ENCODE results near the gene DAGLA.

The DAGLA gene

GRCh38 chr11:61787928-61788491, 107.8 kb downstream of the DAGLA start:
- Histone ChIP-seq H3K36me3 (ENCODE audit: insufficient read depth) (peaks cover 6% of the 10 kb centered on the region; the same call in 1 of the 2 replicates), H4K20me1 (ENCODE audit: insufficient read depth) (no peaks in the 10 kb centered on the region), H3K27me3 (ENCODE audit: insufficient read depth, low read depth) (no peaks in the 10 kb centered on the region), H3K4me3 (IDR thresholded peaks at IDR 0.05; ENCODE audit: insufficient read depth, low read depth, low read length) (no peak overlapping the region), H3K4me1 (ENCODE audit: low read depth, poor library complexity, severe bottlenecking) (peaks cover 8% of the 10 kb centered on the region), H3K27ac (no peak overlapping the region), H3K9ac (no peak overlapping the region), H3K4me2 (no peak overlapping the region), H3K79me2 (ENCODE audit: insufficient read depth, low read depth) (peaks cover 29% of the 10 kb centered on the region), H2AFZ (ENCODE audit: low read depth) (no peak overlapping the region)
- peak; percentile 48 for TF ChIP-seq CTCF (conservative IDR thresholded peaks at IDR 0.05; ENCODE audit: low read depth, low read length)

- no peak for TF ChIP-seq CTCF (conservative IDR thresholded peaks at IDR 0.05; ENCODE audit: low read depth, low read length)
- Histone ChIP-seq H2AFZ (ENCODE audit: low read depth) (peak overlapping the region; percentile 74; the same call in 1 of the 2 replicates), H3K27me3 (ENCODE audit: insufficient read depth, low read depth) (no peaks in the 10 kb centered on the region), H3K4me3 (IDR thresholded peaks at IDR 0.05; ENCODE audit: insufficient read depth, low read depth, low read length) (no peak overlapping the region), H3K4me2 (peak overlapping the region; percentile 58), H4K20me1 (ENCODE audit: insufficient read depth) (no peaks in the 10 kb centered on the region), H3K4me1 (ENCODE audit: low read depth, poor library complexity, severe bottlenecking) (peaks cover 26% of the 10 kb centered on the region), H3K36me3 (ENCODE audit: insufficient read depth) (peaks cover 6% of the 10 kb centered on the region; the same call in 1 of the 2 replicates), H3K27ac (peak overlapping the region; percentile 79), H3K79me2 (ENCODE audit: insufficient read depth, low read depth) (peaks cover 61% of the 10 kb centered on the region), H3K9ac (peak overlapping the region; percentile 88)
Observed at GRCh38 chr11:61791737-61792309, 111.6 kb downstream of the DAGLA start.

- Histone ChIP-seq H3K36me3 (ENCODE audit: insufficient read depth) (peaks cover 6% of the 10 kb centered on the region; the same call in 1 of the 2 replicates), H3K9ac (peak within 1 kb of the TSS; percentile 88), H3K27me3 (ENCODE audit: insufficient read depth, low read depth) (no peaks in the 10 kb centered on the region), H3K4me1 (ENCODE audit: low read depth, poor library complexity, severe bottlenecking) (peaks cover 32% of the 10 kb centered on the region), H3K4me3 (IDR thresholded peaks at IDR 0.05; ENCODE audit: insufficient read depth, low read depth, low read length) (no peak within 1 kb of the TSS), H3K79me2 (ENCODE audit: insufficient read depth, low read depth) (peaks cover 64% of the 10 kb centered on the region), H3K27ac (peak within 1 kb of the TSS; percentile 79), H2AFZ (ENCODE audit: low read depth) (peak within 1 kb of the TSS; percentile 74), H4K20me1 (ENCODE audit: insufficient read depth) (peaks cover 2% of the 10 kb centered on the region; the same call in 1 of the 2 replicates), H3K4me2 (peak within 1 kb of the TSS; percentile 58)
- 0 out of 2 replicates have a peak, but pooled peaks have one; percentile 27 for TF ChIP-seq CTCF (conservative IDR thresholded peaks at IDR 0.05; ENCODE audit: low read depth, low read length)
Observed at GRCh38 chr11:61792310-61793082, 112.3 kb downstream of the DAGLA start, which contains the start of the genes FEN1 and TMEM258. Gene FEN1, plus strand, starts transcription at chr11:61792911. Its CDS starts 2,451 bp downstream, at chr11:61795362. Gene TMEM258, minus strand, starts transcription at chr11:61792599. Its CDS starts 41 bp downstream, at chr11:61792558.

GRCh38 chr11:61793083-61793828, 113.1 kb downstream of the DAGLA start:
- Histone ChIP-seq H2AFZ (ENCODE audit: low read depth) (peak overlapping the region; percentile 74; the same call in 1 of the 2 replicates), H3K79me2 (ENCODE audit: insufficient read depth, low read depth) (peaks cover 72% of the 10 kb centered on the region), H3K4me1 (ENCODE audit: low read depth, poor library complexity, severe bottlenecking) (peaks cover 35% of the 10 kb centered on the region), H3K4me3 (IDR thresholded peaks at IDR 0.05; ENCODE audit: insufficient read depth, low read depth, low read length) (no peak overlapping the region), H3K4me2 (peak overlapping the region; percentile 58), H3K27me3 (ENCODE audit: insufficient read depth, low read depth) (no peaks in the 10 kb centered on the region), H3K36me3 (ENCODE audit: insufficient read depth) (peaks cover 9% of the 10 kb centered on the region; the same call in 1 of the 2 replicates), H3K27ac (peak overlapping the region; percentile 79), H3K9ac (peak overlapping the region; percentile 88), H4K20me1 (ENCODE audit: insufficient read depth) (peaks cover 4% of the 10 kb centered on the region; the same call in 1 of the 2 replicates)
- no peak for TF ChIP-seq CTCF (conservative IDR thresholded peaks at IDR 0.05; ENCODE audit: low read depth, low read length)

Data from KMS-11 (cell line).